HepG2 (cell line): ENCODE data around the gene GAL3ST2. TPM values are rescaled to one million over a fixed set of nuclear protein-coding genes. Genes with fewer than 3 reads are reported as not detected.

Experiments
- AGO2 ChIP-seq: fragments of 200-400 bp; formaldehyde crosslinking; optimal IDR thresholded peaks from 2 replicates; pipeline ENCODE3; 2017; ENCODE audit warnings: mild to moderate bottlenecking, low read depth, low read length, moderate library complexity
- BRF2 ChIP-seq: sonication (generic); formaldehyde crosslinking; IDR thresholded peaks from 2 replicates; pipeline ENCODE4 v1.8.1; 2022; ENCODE audit warnings: mild to moderate bottlenecking, missing genetic modification reagents
- CSRNP1 ChIP-seq: sonication (generic); formaldehyde crosslinking; IDR thresholded peaks from 2 replicates; pipeline ENCODE4 v1.8.1; 2023; ENCODE audit warnings: mild to moderate bottlenecking, missing genetic modification reagents
- MIER2 ChIP-seq: IDR thresholded peaks from 2 replicates; pipeline ENCODE4 v1.6.1; 2016; ENCODE audit warnings: missing biosample characterization, missing genetic modification reagents
- PLSCR1 ChIP-seq: sonication (generic); formaldehyde crosslinking; IDR thresholded peaks from 2 replicates; pipeline ENCODE4 v1.5.0; 2020; ENCODE audit warnings: missing genetic modification reagents, mild to moderate bottlenecking, borderline replicate concordance
- PRMT3 ChIP-seq: sonication (generic); formaldehyde crosslinking; IDR thresholded peaks from 2 replicates; pipeline ENCODE4 v1.8.1; 2022; ENCODE audit warnings: low read depth, mild to moderate bottlenecking, moderate library complexity, missing genetic modification reagents, borderline replicate concordance
- SNAI1 ChIP-seq: sonication (generic); formaldehyde crosslinking; IDR thresholded peaks from 2 replicates; pipeline ENCODE4 v1.5.0; 2020; ENCODE audit warnings: mild to moderate bottlenecking, missing genetic modification reagents, borderline replicate concordance
- SNRNP70 ChIP-seq: fragments of 200-400 bp; formaldehyde crosslinking; IDR thresholded peaks from 2 replicates; pipeline ENCODE4 v1.6.1; 2017; ENCODE audit warnings: mild to moderate bottlenecking, low read depth, low read length, moderate library complexity
- ZNF335 ChIP-seq: sonication (generic); formaldehyde crosslinking; IDR thresholded peaks from 2 replicates; pipeline ENCODE4 v1.4.0; 2020; ENCODE audit warnings: missing genetic modification reagents
- ZNF430 ChIP-seq: sonication (generic); formaldehyde crosslinking; IDR thresholded peaks from 2 replicates; pipeline ENCODE4 v1.9.0; 2021; ENCODE audit warnings: mild to moderate bottlenecking, missing genetic modification reagents
- ZNF563 ChIP-seq: sonication (generic); formaldehyde crosslinking; IDR thresholded peaks from 2 replicates; pipeline ENCODE4 v1.8.0; 2022; ENCODE audit warnings: mild to moderate bottlenecking, moderate library complexity, missing genetic modification reagents
- ZNF567 ChIP-seq: sonication (generic); formaldehyde crosslinking; IDR thresholded peaks from 2 replicates; pipeline ENCODE4 v1.8.1; 2023; ENCODE audit warnings: mild to moderate bottlenecking, missing genetic modification reagents, borderline replicate concordance
- ZNF687 ChIP-seq: sonication (generic); formaldehyde crosslinking; IDR thresholded peaks from 2 replicates; pipeline ENCODE4 v1.5.1; 2020; ENCODE audit warnings: mild to moderate bottlenecking, missing genetic modification reagents, moderate library complexity
- ZNF782 ChIP-seq: sonication (generic); formaldehyde crosslinking; IDR thresholded peaks from 2 replicates; pipeline ENCODE4 v1.4.0; 2020; ENCODE audit warnings: missing genetic modification reagents, mild to moderate bottlenecking, borderline replicate concordance
- ZNF790 ChIP-seq: sonication (generic); formaldehyde crosslinking; IDR thresholded peaks from 2 replicates; pipeline ENCODE4 v1.8.0; 2022; ENCODE audit warnings: missing genetic modification reagents, mild to moderate bottlenecking, borderline replicate concordance
- polyA plus RNA-seq, 8 experiments: library from polyadenylated mRNA; depleted of rRNA in 3 of 8; stranded (reverse) in 7 of 8; unstranded in 1 of 8; fragments of >200 nt; fragmentation: Illumina TruSeq in 4 of 8; extraction: Trizol in 4 of 8; gene quantifications; 2 replicates each; pipeline versions ENCODE4 v1.2.1 to v1.2.3, GENCODE V29; 2011 to 2016; ENCODE audit warnings: low read depth in 4 of 8, missing spikeins in 1 of 8, mixed read lengths in 1 of 8; ENCODE audit not compliant: insufficient read depth in 1 of 8
- total RNA-seq, 5 experiments: library from RNA; depleted of rRNA; stranded (reverse); fragments of >200 nt; fragmentation: Illumina TruSeq; extraction: Trizol; gene quantifications; 2 replicates each; pipeline ENCODE4 v1.2.3, GENCODE V29; 2016; ENCODE audit warnings: low read depth in 1 of 5
- TF ChIP-seq, protein P1 (sequence below): sonication (generic); formaldehyde crosslinking; IDR thresholded peaks from 2 replicates; pipeline ENCODE4 v1.4.0; 2020; ENCODE audit warnings: missing genetic modification reagents
- TF ChIP-seq, protein P2 (sequence below): sonication (generic); formaldehyde crosslinking; IDR thresholded peaks from 2 replicates; pipeline ENCODE4 v1.5.0; 2020; ENCODE audit warnings: missing genetic modification reagents

GAL3ST2 gene
- total and polyA plus RNA-seq, 2 of the 13 experiments (the other 11 are each of a cell fraction or from before 2014, with no cell fraction given): 0.17 to 0.20 TPM

DNA sequence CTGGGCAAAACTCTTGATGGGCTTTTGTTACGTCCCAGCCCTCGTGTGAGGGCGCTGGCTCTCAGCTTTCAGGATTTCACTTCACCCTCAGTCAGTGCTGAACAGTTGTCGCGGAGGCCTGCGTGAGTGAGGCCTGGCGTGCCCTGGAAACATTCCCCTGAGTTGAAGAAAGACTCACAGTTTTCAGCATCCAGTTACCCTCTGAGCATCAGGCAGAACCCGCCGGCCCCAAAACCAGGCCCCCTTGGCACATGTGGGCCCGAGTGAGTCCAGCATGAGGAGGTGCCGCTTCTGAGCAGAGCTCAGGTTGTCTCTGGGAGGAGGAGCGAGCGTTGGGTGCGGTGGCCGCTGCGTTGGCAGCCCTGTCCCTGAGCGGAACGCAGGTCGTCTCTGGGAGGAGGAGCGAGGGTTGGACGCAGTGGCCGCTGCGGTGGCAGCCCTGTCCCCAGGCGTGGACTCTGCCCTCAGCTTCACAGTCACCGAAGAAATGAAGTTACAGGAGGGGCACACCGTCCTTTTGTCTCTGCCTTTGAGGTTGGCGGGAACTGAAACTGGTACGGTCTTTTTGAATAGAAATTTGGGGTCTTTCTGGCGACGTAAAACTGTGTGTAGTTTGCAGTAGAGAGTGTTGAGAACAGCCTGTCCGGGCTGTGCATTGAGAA lies 32.2 kb downstream of the GAL3ST2 start, which contains the start of gene NEU4 (continued):
- TF ChIP-seq CSRNP1 (peak; percentile 98), BRF2 (CRISPR knock-in tag) (peak; percentile 83; the same call in 1 of the 2 replicates), AGO2 (peak; percentile 80), ZNF790 (CRISPR knock-in tag) (peak; percentile 93; the same call in 1 of the 2 replicates), ZNF782 (CRISPR knock-in tag) (peak; percentile 94; the same call in 1 of the 2 replicates), MIER2 (peak; percentile 65), ZNF335 (CRISPR knock-in tag) (no peak; the same call in 1 of the 2 replicates), SNRNP70 (no peak), SNAI1 (CRISPR knock-in tag) (no peak), ZNF563 (CRISPR knock-in tag) (peak; percentile 91; the same call in 1 of the 2 replicates), PRMT3 (CRISPR knock-in tag) (peak; percentile 79; the same call in 1 of the 2 replicates), ZNF430 (CRISPR knock-in tag) (peak; percentile 96), ZNF567 (CRISPR knock-in tag) (no peak; the same call in 1 of the 2 replicates), PLSCR1 (CRISPR knock-in tag) (no peak; the same call in 1 of the 2 replicates), ZNF687 (CRISPR knock-in tag) (peak; percentile 99)
- TF ChIP-seq, protein P1, sequence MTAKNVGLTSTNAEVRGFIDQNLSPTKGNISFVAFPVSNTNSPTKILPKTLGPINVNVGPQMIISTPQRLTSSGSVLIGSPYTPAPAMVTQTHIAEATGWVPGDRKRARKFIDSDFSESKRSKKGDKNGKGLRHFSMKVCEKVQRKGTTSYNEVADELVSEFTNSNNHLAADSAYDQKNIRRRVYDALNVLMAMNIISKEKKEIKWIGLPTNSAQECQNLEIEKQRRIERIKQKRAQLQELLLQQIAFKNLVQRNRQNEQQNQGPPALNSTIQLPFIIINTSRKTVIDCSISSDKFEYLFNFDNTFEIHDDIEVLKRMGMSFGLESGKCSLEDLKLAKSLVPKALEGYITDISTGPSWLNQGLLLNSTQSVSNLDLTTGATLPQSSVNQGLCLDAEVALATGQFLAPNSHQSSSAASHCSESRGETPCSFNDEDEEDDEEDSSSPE (CRISPR knock-in tag): peak; percentile 72
- TF ChIP-seq, protein P2, sequence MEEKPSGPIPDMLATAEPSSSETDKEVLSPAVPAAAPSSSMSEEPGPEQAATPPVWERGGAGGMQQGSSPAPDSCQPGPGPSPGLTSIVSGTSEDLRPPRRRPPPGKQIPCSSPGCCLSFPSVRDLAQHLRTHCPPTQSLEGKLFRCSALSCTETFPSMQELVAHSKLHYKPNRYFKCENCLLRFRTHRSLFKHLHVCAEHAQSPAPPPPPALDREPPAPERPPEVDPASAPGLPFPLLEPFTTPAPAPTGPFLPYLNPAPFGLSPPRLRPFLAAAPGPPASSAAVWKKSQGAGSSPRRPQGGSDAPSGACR: peak; percentile 91
